ENCODE data around the gene PRPF8. TPM values are rescaled to one million over a fixed set of nuclear protein-coding genes. Genes with fewer than 3 reads are reported as not detected.

PRPF8 gene
- total RNA-seq, 1 donor from 2014 or later, result 185 TPM

- no peak for TF ChIP-seq CTCF (IDR thresholded peaks at IDR 0.05; ENCODE audit: insufficient read depth, low read length, poor library complexity, severe bottlenecking)
- Histone ChIP-seq H3K36me3 (ENCODE audit: control insufficient read depth, insufficient read depth, low read length) (no peaks in the 10 kb centered on the region), H3K4me3 (ENCODE audit: low read depth, low read length) (no peak overlapping the region), H3K27me3 (ENCODE audit: control insufficient read depth, insufficient read depth, low read length) (no peaks in the 10 kb centered on the region)
- DNase-seq (ENCODE audit: low read depth), result no peak
Observed at GRCh38 chr17:1730326-1731193, 45.9 kb upstream of the PRPF8 start.

GRCh38 chr17:1729966-1730325, 45.3 kb upstream of the PRPF8 start:
- TF ChIP-seq CTCF (IDR thresholded peaks at IDR 0.05; ENCODE audit: insufficient read depth, low read length, poor library complexity, severe bottlenecking), result no peak
- H3K27me3 ChIP-seq (ENCODE audit: control insufficient read depth, insufficient read depth, low read length), result no peaks in the 10 kb centered on the region
- no peak overlapping the region for H3K4me3 ChIP-seq (ENCODE audit: low read depth, low read length)
- DNase-seq (ENCODE audit: low read depth), result no peak
- H3K36me3 ChIP-seq (ENCODE audit: control insufficient read depth, insufficient read depth, low read length), result no peaks in the 10 kb centered on the region

GRCh38 chr17:1727876-1728630, 43.4 kb upstream of the PRPF8 start:
- DNase-seq (ENCODE audit: low read depth), result no peak
- Histone ChIP-seq H3K4me3 (ENCODE audit: low read depth, low read length) (no peak overlapping the region), H3K27me3 (ENCODE audit: control insufficient read depth, insufficient read depth, low read length) (no peaks in the 10 kb centered on the region), H3K36me3 (ENCODE audit: control insufficient read depth, insufficient read depth, low read length) (no peaks in the 10 kb centered on the region)
- no peak for TF ChIP-seq CTCF (IDR thresholded peaks at IDR 0.05; ENCODE audit: insufficient read depth, low read length, poor library complexity, severe bottlenecking)

- H3K4me3 ChIP-seq (ENCODE audit: low read depth, low read length), result no peak overlapping the region
- TF ChIP-seq CTCF (IDR thresholded peaks at IDR 0.05; ENCODE audit: insufficient read depth, low read length, poor library complexity, severe bottlenecking), result no peak
- H3K27me3 ChIP-seq (ENCODE audit: control insufficient read depth, insufficient read depth, low read length), result no peaks in the 10 kb centered on the region
- H3K36me3 ChIP-seq (ENCODE audit: control insufficient read depth, insufficient read depth, low read length), result no peaks in the 10 kb centered on the region
- DNase-seq (ENCODE audit: low read depth), result no peak
Observed at GRCh38 chr17:1727258-1727789, 42.7 kb upstream of the PRPF8 start.

- no peaks in the 10 kb centered on the region for H3K36me3 ChIP-seq (ENCODE audit: control insufficient read depth, insufficient read depth, low read length)
- DNase-seq (ENCODE audit: low read depth), result no peak
- H3K4me3 ChIP-seq (ENCODE audit: low read depth, low read length), result no peak overlapping the region
- H3K27me3 ChIP-seq (ENCODE audit: control insufficient read depth, insufficient read depth, low read length), result no peaks in the 10 kb centered on the region
- no peak for TF ChIP-seq CTCF (IDR thresholded peaks at IDR 0.05; ENCODE audit: insufficient read depth, low read length, poor library complexity, severe bottlenecking)
Observed at GRCh38 chr17:1726626-1727257, 42.1 kb upstream of the PRPF8 start.

All from kidney epithelial cell (primary cell).